ENCODE results near the gene ZNF785. TPM values are rescaled to one million over a fixed set of nuclear protein-coding genes. Genes with fewer than 3 reads are reported as not detected.
"Not testable (repeated sequence)": the region's sequence is repeated elsewhere in the genome, so short reads cannot be mapped to it uniquely, and the experiment has no call there.

Gene ZNF785
- total and polyA plus RNA-seq, 4 donors: 3.1 to 21.8 (median 8.6) TPM

DNA sequence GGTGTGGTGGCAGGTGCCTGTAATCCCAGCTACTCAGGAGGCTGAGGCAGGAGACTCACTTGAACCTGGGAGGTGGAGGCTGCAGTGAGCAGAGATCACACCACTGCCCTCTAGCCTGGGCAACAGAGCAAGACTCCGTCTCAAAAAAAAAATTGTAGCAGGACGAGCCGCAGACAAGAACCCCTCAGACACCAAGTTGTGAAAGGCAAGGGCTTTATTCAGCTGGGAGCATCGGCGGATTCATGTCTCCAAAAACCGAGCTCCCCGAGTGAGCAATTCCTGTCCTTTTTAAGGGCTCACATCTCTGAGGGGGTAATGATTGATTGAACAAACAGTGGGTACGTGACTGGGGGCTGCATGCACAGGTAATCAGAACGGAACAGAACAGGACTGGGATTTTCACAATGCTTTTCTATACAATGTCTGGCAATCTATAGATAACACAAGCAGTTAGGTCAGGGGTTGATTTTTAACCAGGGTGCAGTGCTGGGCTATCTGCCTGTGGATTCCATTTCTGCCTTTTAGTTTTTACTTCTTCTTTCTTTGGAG is 44.5 kb downstream of the ZNF785 start:
- H3K4me1 ChIP-seq (ENCODE audit: control insufficient read depth in 1 of 2, insufficient read depth in 2 of 2, low read length in 2 of 2); H3K4me3 ChIP-seq (ENCODE audit: low read length in 2 of 2); H3K36me3 ChIP-seq (ENCODE audit: control insufficient read depth in 1 of 2, insufficient read depth in 2 of 2, low read length in 1 of 2); DNase-seq; H3K27ac ChIP-seq (ENCODE audit: low read depth in 1 of 2, low read length in 2 of 2); H3K9me3 ChIP-seq (ENCODE audit: control insufficient read depth, low read length); intact Hi-C loops (cut with DNase I); ATAC-seq (ENCODE audit: low FRiP score); H3K27me3 ChIP-seq (ENCODE audit: control insufficient read depth in 1 of 2, insufficient read depth in 2 of 2, low read length in 1 of 2): not testable (repeated sequence)
- WGBS, 2 donors: 64 to 70% methylated on average over 9 of the region's 9 CpGs

- DNase-seq; H3K27ac ChIP-seq (ENCODE audit: low read depth in 1 of 2, low read length in 2 of 2); H3K9me3 ChIP-seq (ENCODE audit: control insufficient read depth, low read length); H3K27me3 ChIP-seq (ENCODE audit: control insufficient read depth in 1 of 2, insufficient read depth in 2 of 2, low read length in 1 of 2); ATAC-seq (ENCODE audit: low FRiP score); H3K4me1 ChIP-seq (ENCODE audit: control insufficient read depth in 1 of 2, insufficient read depth in 2 of 2, low read length in 2 of 2); H3K36me3 ChIP-seq (ENCODE audit: control insufficient read depth in 1 of 2, insufficient read depth in 2 of 2, low read length in 1 of 2); H3K4me3 ChIP-seq (ENCODE audit: low read length in 2 of 2): not testable (repeated sequence)
- 89% methylated on average over 13 of the region's 13 CpGs for WGBS, 2 donors
- intact Hi-C loops (cut with DNase I): loop anchor here in 1 of 2 donors (10.0 kb wide), 1 partner anchor 45 kb away; the partner anchor contains the start of gene ZNF785
Observed at GRCh38 chr16:30539986-30540526, 45.4 kb downstream of the ZNF785 start.

DNA sequence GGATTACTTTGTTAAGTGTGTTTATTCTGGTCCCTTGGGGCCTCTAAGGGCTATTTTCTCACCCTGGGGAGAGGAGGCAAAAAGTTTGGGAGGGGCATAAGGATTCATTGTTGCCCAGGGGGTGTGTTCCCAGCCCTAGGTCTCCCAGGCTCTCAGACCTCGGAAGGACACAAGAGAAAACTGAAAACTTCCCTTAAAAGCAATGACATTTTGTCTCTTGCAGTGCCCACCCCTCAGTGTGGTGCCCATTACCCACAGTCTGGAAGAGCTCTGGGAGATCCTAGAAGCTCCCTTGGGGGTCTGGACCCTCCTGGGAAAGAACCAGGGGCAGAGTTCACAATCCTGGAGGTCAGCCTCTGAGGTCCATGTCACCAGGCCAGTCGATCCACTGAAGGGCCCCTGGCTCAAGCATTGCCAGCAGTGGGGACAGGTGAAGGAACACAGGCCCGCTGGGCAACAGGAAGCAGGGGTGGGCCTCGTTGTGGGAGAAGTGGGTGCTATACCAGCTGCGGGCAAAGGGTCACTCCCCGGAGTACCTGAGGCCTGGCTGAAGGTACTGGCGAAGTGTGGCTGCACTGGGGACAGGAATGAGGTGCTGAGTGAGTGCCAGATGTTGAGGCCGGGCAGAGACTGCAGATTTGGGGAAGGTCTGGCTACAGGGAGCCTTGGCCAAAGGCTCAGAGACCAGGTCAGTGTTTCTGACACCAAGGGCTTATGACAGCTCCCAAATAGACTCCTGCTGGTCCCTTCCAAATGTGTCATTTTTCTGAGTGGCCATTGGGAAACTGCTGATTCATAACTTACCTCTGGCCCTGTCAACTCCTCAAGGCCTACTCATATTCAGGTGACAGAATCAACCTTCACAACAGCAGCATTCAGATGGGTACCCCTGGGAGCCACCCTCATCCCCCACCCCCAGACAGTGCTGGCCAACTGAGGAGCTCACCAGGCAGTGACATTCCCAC is 46.2 kb downstream of the ZNF785 start:
- Histone ChIP-seq H3K4me3 (ENCODE audit: low read length in 2 of 2) (no peak overlapping the region), H3K36me3 (ENCODE audit: control insufficient read depth in 1 of 2, insufficient read depth in 2 of 2, low read length in 1 of 2) (no peaks in the 10 kb centered on the region), H3K9me3 (ENCODE audit: control insufficient read depth, low read length) (no peaks in the 10 kb centered on the region), H3K27ac (ENCODE audit: low read depth in 1 of 2, low read length in 2 of 2) (no peak overlapping the region), H3K27me3 (ENCODE audit: control insufficient read depth in 1 of 2, insufficient read depth in 2 of 2, low read length in 1 of 2) (no peaks in the 10 kb centered on the region), H3K4me1 (ENCODE audit: control insufficient read depth in 1 of 2, insufficient read depth in 2 of 2, low read length in 2 of 2) (no peaks in the 10 kb centered on the region)
- ATAC-seq (ENCODE audit: low FRiP score): no peak
- WGBS, 2 donors: 83 to 90% methylated on average over 8 of the region's 8 CpGs
- DNase-seq: no peak
- intact Hi-C loops (cut with DNase I): loop anchor here in 1 of 2 donors (10.0 kb wide), 1 partner anchor 46 kb away; the partner anchor contains the start of gene ZNF785

GRCh38 chr16:30536391-30537024 is 49.0 kb downstream of the ZNF785 start:
- not testable (repeated sequence) for ATAC-seq (ENCODE audit: low FRiP score); H3K4me1 ChIP-seq (ENCODE audit: control insufficient read depth in 1 of 2, insufficient read depth in 2 of 2, low read length in 2 of 2); H3K27ac ChIP-seq (ENCODE audit: low read depth in 1 of 2, low read length in 2 of 2); H3K27me3 ChIP-seq (ENCODE audit: control insufficient read depth in 1 of 2, insufficient read depth in 2 of 2, low read length in 1 of 2); H3K9me3 ChIP-seq (ENCODE audit: control insufficient read depth, low read length); DNase-seq; H3K36me3 ChIP-seq (ENCODE audit: control insufficient read depth in 1 of 2, insufficient read depth in 2 of 2, low read length in 1 of 2); H3K4me3 ChIP-seq (ENCODE audit: low read length in 2 of 2)
- intact Hi-C loops (cut with DNase I): loop anchor here in 1 of 2 donors (10.0 kb wide), 1 partner anchor 48 kb away; the partner anchor contains the start of gene ZNF785
- 92 to 95% methylated on average over 13 of the region's 13 CpGs for WGBS, 2 donors

DNA sequence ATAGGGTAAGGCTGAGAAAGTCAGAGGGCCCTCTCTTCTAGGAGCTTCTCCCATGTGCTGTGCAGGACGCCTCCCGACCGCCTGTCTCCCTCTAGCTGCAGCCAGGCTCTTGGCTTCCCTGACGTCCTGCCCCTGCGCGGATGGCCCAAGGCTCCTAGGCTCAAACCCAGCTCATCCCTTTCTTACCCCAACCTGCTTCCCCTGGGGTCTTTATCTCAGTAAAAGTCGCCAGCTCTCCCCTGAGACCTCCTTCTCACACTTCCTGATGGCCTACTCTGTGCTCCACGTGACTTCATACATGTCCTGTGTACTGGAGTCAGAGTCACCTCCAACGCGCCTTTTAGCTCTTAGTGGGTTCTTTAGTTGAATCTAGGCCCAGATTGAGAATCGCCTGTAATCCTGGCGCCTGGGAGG is 49.7 kb downstream of the ZNF785 start:
- DNase-seq (peak; percentile 85 to 89), ATAC-seq (ENCODE audit: low FRiP score) (peak; percentile 84)
- no peaks in the 10 kb centered on the region for H3K9me3 ChIP-seq (ENCODE audit: control insufficient read depth, low read length)
- H3K27ac ChIP-seq (ENCODE audit: low read depth in 1 of 2, low read length in 2 of 2): no peak overlapping the region
- no peaks in the 10 kb centered on the region for H3K4me1 ChIP-seq (ENCODE audit: control insufficient read depth in 1 of 2, insufficient read depth in 2 of 2, low read length in 2 of 2)
- H3K27me3 ChIP-seq (ENCODE audit: control insufficient read depth in 1 of 2, insufficient read depth in 2 of 2, low read length in 1 of 2): no peaks in the 10 kb centered on the region
- WGBS, 2 donors: 22 to 26% methylated on average over 12 of the region's 12 CpGs
- peaks cover 0 to 4% of the 10 kb centered on the region in 2 donors for H3K36me3 ChIP-seq (ENCODE audit: control insufficient read depth in 1 of 2, insufficient read depth in 2 of 2, low read length in 1 of 2)
- intact Hi-C loops (cut with DNase I): loop anchor here in 1 of 2 donors (10.0 kb wide), 1 partner anchor 49 kb away; the partner anchor contains the start of gene ZNF785
- peak overlapping the region in 1 of 2 donors; percentile 40 for H3K4me3 ChIP-seq (ENCODE audit: low read length in 2 of 2)

GRCh38 chr16:30535106-30535776 is 50.3 kb downstream of the ZNF785 start:
- no peaks in the 10 kb centered on the region for H3K9me3 ChIP-seq (ENCODE audit: control insufficient read depth, low read length)
- no peak for ATAC-seq (ENCODE audit: low FRiP score)
- intact Hi-C loops (cut with DNase I): loop anchor here in 1 of 2 donors (10.0 kb wide), 1 partner anchor 50 kb away; the partner anchor contains the start of gene ZNF785
- H3K36me3 ChIP-seq (ENCODE audit: control insufficient read depth in 1 of 2, insufficient read depth in 2 of 2, low read length in 1 of 2): peaks cover 0 to 4% of the 10 kb centered on the region in 2 donors
- peak overlapping the region; percentile 40 to 80 for H3K4me3 ChIP-seq (ENCODE audit: low read length in 2 of 2)
- DNase-seq: no peak
- no peaks in the 10 kb centered on the region for H3K27me3 ChIP-seq (ENCODE audit: control insufficient read depth in 1 of 2, insufficient read depth in 2 of 2, low read length in 1 of 2)
- H3K27ac ChIP-seq (ENCODE audit: low read depth in 1 of 2, low read length in 2 of 2): peak overlapping the region in 1 of 2 donors; percentile 61
- H3K4me1 ChIP-seq (ENCODE audit: control insufficient read depth in 1 of 2, insufficient read depth in 2 of 2, low read length in 2 of 2): no peaks in the 10 kb centered on the region
- 2 to 4% methylated on average over 18 of the region's 18 CpGs for WGBS, 2 donors

DNA sequence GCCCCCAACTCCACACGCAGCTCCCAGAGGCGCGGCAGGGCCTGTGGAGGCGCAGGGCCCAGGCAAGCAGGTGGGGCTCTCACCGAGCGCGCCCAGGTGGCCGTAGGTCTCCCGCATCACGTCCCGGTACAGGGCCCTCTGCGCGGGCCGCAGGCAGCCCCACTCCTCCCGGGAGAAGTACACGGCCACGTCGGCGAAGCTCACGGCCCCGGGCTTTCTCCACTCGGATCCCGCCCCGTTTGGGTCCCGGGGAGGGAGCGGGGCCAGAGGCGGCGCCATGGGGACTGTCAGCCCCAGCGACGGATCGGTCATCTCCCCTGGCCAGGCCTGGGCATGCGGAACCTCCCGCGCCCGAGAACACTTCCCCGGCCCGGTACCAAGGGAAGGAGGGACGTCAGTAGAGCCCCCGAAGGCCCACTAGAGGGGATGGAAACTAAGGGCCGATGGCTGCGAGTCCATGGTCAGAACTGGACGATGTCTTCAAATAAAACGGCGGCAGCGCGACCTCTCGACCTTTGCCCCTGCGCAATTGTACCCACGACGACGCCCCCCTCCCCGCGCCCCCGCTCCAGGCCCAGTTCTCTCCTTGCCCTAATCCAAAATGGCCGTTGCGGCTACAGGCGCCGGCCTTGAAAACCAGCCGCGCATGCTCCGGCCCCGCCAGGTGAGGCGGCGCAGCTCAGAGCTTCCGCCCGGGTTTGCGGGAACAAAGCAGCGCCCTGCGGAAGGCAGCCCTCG is 51.0 kb downstream of the ZNF785 start, which contains the start of gene ZNF747:
TSS of gene ZNF747 (minus strand) at position 491 of the 738 bp plus-strand sequence. CDS start at position 312, 179 bp downstream.
- ATAC-seq (ENCODE audit: low FRiP score): peak; percentile 95
- Histone ChIP-seq H3K4me3 (ENCODE audit: low read length in 2 of 2) (peak within 1 kb of the TSS; percentile 40 to 80), H3K36me3 (ENCODE audit: control insufficient read depth in 1 of 2, insufficient read depth in 2 of 2, low read length in 1 of 2) (peaks cover 0 to 4% of the 10 kb centered on the region in 2 donors), H3K9me3 (ENCODE audit: control insufficient read depth, low read length) (no peaks in the 10 kb centered on the region), H3K27ac (ENCODE audit: low read depth in 1 of 2, low read length in 2 of 2) (peak within 1 kb of the TSS in 1 of 2 donors; percentile 84), H3K4me1 (ENCODE audit: control insufficient read depth in 1 of 2, insufficient read depth in 2 of 2, low read length in 2 of 2) (no peaks in the 10 kb centered on the region), H3K27me3 (ENCODE audit: control insufficient read depth in 1 of 2, insufficient read depth in 2 of 2, low read length in 1 of 2) (no peaks in the 10 kb centered on the region)
- intact Hi-C loops (cut with DNase I): loop anchor here in 1 of 2 donors (10.0 kb wide), 1 partner anchor 50 kb away; the partner anchor contains the start of gene ZNF785
- 0 to 1% methylated on average over 56 to 70 of the region's 70 CpGs for WGBS, 2 donors
- DNase-seq: peak; percentile 94 to 97
